SH-SY5Y (cell line): ENCODE measurements around the gene DRC3.

Source experiments
- GATA2 ChIP-seq: IDR thresholded peaks from 2 replicates; pipeline ENCODE4 v1.6.1; 2011; ENCODE audit warnings: mild to moderate bottlenecking, low read depth, low read length
- GATA3 ChIP-seq: IDR thresholded peaks from 2 replicates; pipeline ENCODE4 v1.6.1; 2011; ENCODE audit warnings: low read depth, mild to moderate bottlenecking, low read length, moderate library complexity

- TF ChIP-seq GATA2 (no peak), GATA3 (no peak)
These were observed 60.9 kb downstream of the DRC3 start for GRCh38 chr17:18033442-18034099.
